Memory B cell (primary cell): ENCODE results near the gene BCAS3.
"Not testable (repeated sequence)": the region's sequence is repeated elsewhere in the genome, so short reads cannot be mapped to it uniquely, and the experiment has no call there.

Experiments used
- ATAC-seq: fragments of 150-1000 bp; cut with Tn5 transposase; 2 replicates; pipeline ENCODE4 v1.10.0; 2021; ENCODE audit warnings: low read depth, mild to moderate bottlenecking, moderate library complexity
- DNase-seq, 2 donors: peaks; one replicate each; pipeline ENCODE4 v3.0.0; 2022; ENCODE audit warnings: low spot score in 2 of 2
- H3K27ac Mint-ChIP-seq: one replicate; pipeline ENCODE4 v1.8.0; 2022; ENCODE audit warnings: mild to moderate bottlenecking, moderate library complexity, mixed read lengths
- H3K27me3 Mint-ChIP-seq: one replicate; pipeline ENCODE4 v1.8.0; 2022; ENCODE audit warnings: mixed read lengths
- H3K36me3 Mint-ChIP-seq: one replicate; pipeline ENCODE4 v1.8.0; 2022; ENCODE audit warnings: mild to moderate bottlenecking, mixed read lengths
- H3K4me1 Mint-ChIP-seq: one replicate; pipeline ENCODE4 v1.8.0; 2022; ENCODE audit warnings: mixed read lengths
- H3K4me3 Mint-ChIP-seq: one replicate; pipeline ENCODE4 v1.8.0; 2022; ENCODE audit warnings: mild to moderate bottlenecking, moderate library complexity, mixed read lengths
- H3K9me3 Mint-ChIP-seq: one replicate; pipeline ENCODE4 v1.8.0; 2022; ENCODE audit warnings: mixed read lengths

The BCAS3 gene

GRCh38 chr17:60766778-60767190 is 89.1 kb downstream of the BCAS3 start:
- H3K4me3 Mint-ChIP-seq: no peak overlapping the region
- H3K27ac Mint-ChIP-seq: no peak overlapping the region
- peaks cover 5% of the 10 kb centered on the region for H3K9me3 Mint-ChIP-seq
- peaks cover 42% of the 10 kb centered on the region for H3K36me3 Mint-ChIP-seq
- ATAC-seq (no peak), DNase-seq (no peak)
- H3K4me1 Mint-ChIP-seq: peaks cover 20% of the 10 kb centered on the region
- no peaks in the 10 kb centered on the region for H3K27me3 Mint-ChIP-seq

DNA sequence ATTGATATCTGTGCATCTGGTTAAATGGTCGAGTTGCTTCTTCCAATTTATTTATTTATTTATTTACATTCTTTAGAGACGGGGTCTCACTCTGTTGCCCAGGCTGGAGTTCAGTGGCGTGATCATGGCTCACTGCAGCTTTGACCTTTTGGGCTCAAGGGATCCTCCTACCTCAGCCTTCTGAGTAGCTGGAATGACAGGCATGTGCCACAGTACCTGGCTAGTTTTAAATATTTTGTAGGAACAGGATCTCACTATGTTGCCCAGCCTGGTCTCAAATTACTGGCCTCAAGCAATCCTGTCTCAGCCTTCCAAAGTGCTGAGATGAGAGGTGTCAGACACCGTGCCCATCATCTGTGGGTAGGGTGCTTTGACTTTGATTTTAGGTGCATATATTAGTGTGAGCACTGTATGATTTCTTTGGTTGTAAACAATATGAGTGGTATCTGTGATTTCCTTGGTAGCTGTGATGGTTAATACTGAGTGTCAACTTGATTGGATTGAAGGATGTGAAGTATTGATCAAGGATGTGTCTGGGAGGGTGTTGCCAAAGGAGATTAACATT is 90.2 kb downstream of the BCAS3 start:
- H3K4me1 Mint-ChIP-seq: peaks cover 18% of the 10 kb centered on the region
- no peak overlapping the region for H3K27ac Mint-ChIP-seq
- H3K27me3 Mint-ChIP-seq: no peaks in the 10 kb centered on the region
- peaks cover 5% of the 10 kb centered on the region for H3K9me3 Mint-ChIP-seq
- ATAC-seq (no peak), DNase-seq (no peak)
- H3K36me3 Mint-ChIP-seq: peaks cover 35% of the 10 kb centered on the region
- H3K4me3 Mint-ChIP-seq: no peak overlapping the region

- peaks cover 26% of the 10 kb centered on the region for H3K36me3 Mint-ChIP-seq
- DNase-seq (no peak), ATAC-seq (no peak)
- H3K4me3 Mint-ChIP-seq: no peak overlapping the region
- no peaks in the 10 kb centered on the region for H3K27me3 Mint-ChIP-seq
- peaks cover 17% of the 10 kb centered on the region for H3K4me1 Mint-ChIP-seq
- peaks cover 2% of the 10 kb centered on the region for H3K9me3 Mint-ChIP-seq
- no peak overlapping the region for H3K27ac Mint-ChIP-seq
Observed at GRCh38 chr17:60769327-60769726, 91.7 kb downstream of the BCAS3 start.

DNA sequence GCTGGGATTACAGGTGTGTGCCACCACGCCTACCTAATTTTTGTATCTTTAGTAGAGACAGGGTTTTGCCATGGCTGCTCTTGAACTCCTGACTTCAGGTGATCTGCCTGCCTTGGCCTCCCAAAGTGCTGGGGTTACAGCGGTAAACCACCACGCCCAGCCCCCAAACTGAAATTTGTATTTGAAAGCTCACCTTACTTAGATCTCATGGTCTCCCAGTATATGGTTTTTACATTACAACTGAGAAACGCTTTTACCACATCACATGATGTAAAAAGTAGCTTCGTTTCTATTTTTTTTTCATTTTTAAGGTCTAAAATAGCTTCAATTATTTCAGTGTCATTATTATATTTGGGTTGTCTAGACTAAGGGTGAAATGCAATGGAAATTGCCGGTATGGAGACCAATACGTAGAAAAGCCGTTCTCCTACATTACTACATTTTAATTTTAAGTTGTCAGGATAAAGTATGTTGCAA is 93.3 kb downstream of the BCAS3 start:
- Mint-ChIP-seq H3K27me3 (no peaks in the 10 kb centered on the region), H3K4me3 (no peak overlapping the region), H3K9me3 (no peaks in the 10 kb centered on the region), H3K27ac (no peak overlapping the region), H3K36me3 (peaks cover 16% of the 10 kb centered on the region), H3K4me1 (peaks cover 10% of the 10 kb centered on the region)
- ATAC-seq: no peak
- no peak for DNase-seq

GRCh38 chr17:60771621-60772020 is 94.0 kb downstream of the BCAS3 start:
- not testable (repeated sequence) for H3K9me3 Mint-ChIP-seq, H3K27me3 Mint-ChIP-seq, ATAC-seq, H3K4me3 Mint-ChIP-seq, DNase-seq, H3K27ac Mint-ChIP-seq
- peaks cover 10% of the 10 kb centered on the region for H3K4me1 Mint-ChIP-seq
- peaks cover 14% of the 10 kb centered on the region for H3K36me3 Mint-ChIP-seq

- no peaks in the 10 kb centered on the region for H3K9me3 Mint-ChIP-seq
- DNase-seq (no peak), ATAC-seq (no peak)
- no peak overlapping the region for H3K4me3 Mint-ChIP-seq
- no peaks in the 10 kb centered on the region for H3K27me3 Mint-ChIP-seq
- H3K27ac Mint-ChIP-seq: no peak overlapping the region
- peaks cover 7% of the 10 kb centered on the region for H3K4me1 Mint-ChIP-seq
- H3K36me3 Mint-ChIP-seq: peaks cover 12% of the 10 kb centered on the region
Observed at GRCh38 chr17:60773552-60773951, 95.9 kb downstream of the BCAS3 start.

- Mint-ChIP-seq H3K4me3 (no peak overlapping the region), H3K27ac (no peak overlapping the region), H3K4me1 (no peaks in the 10 kb centered on the region), H3K27me3 (no peaks in the 10 kb centered on the region), H3K9me3 (no peaks in the 10 kb centered on the region), H3K36me3 (peaks cover 7% of the 10 kb centered on the region)
- DNase-seq: no peak
- no peak for ATAC-seq
Observed at GRCh38 chr17:60781880-60782412, 104.3 kb downstream of the BCAS3 start.

DNA sequence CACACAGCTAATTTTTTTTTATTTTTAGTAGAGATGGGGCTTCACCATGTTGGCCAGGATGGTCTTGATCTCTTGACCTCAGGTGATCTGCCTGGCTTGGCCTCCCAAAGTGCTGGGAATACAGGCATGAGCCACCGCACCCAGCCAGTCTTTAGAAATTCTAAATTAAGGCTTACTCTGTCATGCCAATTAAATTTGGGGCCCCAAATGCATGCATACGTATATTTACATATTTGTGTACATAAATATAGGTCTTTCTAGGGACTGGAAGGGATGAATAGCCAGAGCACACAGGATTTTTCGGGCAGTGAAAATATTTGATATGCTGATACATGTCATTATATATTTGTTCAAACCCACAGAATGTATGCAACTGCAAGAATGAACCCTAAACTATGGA is 105.1 kb downstream of the BCAS3 start:
- H3K9me3 Mint-ChIP-seq: no peaks in the 10 kb centered on the region
- no peak for DNase-seq

GRCh38 chr17:60790205-60790604 is 112.6 kb downstream of the BCAS3 start:
- ATAC-seq (no peak), DNase-seq (no peak)
- no peaks in the 10 kb centered on the region for H3K4me1 Mint-ChIP-seq
- peaks cover 6% of the 10 kb centered on the region for H3K9me3 Mint-ChIP-seq
- H3K36me3 Mint-ChIP-seq: peaks cover 5% of the 10 kb centered on the region
- no peaks in the 10 kb centered on the region for H3K27me3 Mint-ChIP-seq
- no peak overlapping the region for H3K4me3 Mint-ChIP-seq
- no peak overlapping the region for H3K27ac Mint-ChIP-seq

More for the DNA sequence above, 105.1 kb downstream of the BCAS3 start:
- no peak for ATAC-seq
- peaks cover 4% of the 10 kb centered on the region for H3K36me3 Mint-ChIP-seq
- H3K27ac Mint-ChIP-seq: no peak overlapping the region
- no peaks in the 10 kb centered on the region for H3K27me3 Mint-ChIP-seq
- no peak overlapping the region for H3K4me3 Mint-ChIP-seq
- no peaks in the 10 kb centered on the region for H3K4me1 Mint-ChIP-seq

DNA sequence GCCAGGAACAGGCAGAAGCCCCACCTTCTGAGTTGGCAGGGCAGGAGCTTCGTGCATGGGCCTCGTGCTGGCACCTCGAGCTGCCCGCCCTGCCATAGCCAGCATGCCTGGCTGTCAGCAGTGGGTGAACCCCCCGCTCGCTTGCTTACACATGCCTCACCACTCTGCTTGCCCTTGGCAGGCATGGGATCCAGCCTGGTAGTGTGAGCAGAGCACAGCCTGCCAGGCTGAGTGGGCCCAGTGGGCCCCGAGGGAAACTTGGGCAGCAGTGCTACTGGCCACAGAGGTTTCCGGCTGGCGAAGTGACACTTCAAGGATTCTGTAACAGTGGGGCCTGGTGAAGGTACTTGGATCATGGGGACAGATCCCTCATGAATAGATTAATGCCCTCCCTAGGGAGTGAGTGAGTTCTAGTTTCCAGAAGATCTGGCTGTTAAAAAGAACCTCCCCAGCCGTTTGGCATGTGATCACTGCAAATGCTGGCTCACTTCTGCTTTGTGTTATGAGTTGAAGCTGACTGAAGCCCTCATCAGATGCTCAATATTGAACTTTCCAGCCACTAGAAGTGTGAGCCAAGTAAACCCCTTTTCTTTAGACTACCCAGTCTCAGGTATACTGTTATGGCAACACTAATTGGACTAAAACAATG is 114.7 kb downstream of the BCAS3 start:
- Mint-ChIP-seq H3K27ac (no peak overlapping the region), H3K9me3 (peaks cover 6% of the 10 kb centered on the region), H3K4me1 (peaks cover 2% of the 10 kb centered on the region), H3K36me3 (peaks cover 5% of the 10 kb centered on the region), H3K27me3 (no peaks in the 10 kb centered on the region), H3K4me3 (no peak overlapping the region)
- no peak for DNase-seq
- ATAC-seq: no peak

GRCh38 chr17:60798576-60798975 is 120.9 kb downstream of the BCAS3 start:
- Mint-ChIP-seq H3K4me1 (peaks cover 4% of the 10 kb centered on the region), H3K36me3 (peaks cover 11% of the 10 kb centered on the region), H3K4me3 (no peak overlapping the region), H3K27me3 (no peaks in the 10 kb centered on the region), H3K9me3 (peaks cover 6% of the 10 kb centered on the region), H3K27ac (no peak overlapping the region)
- ATAC-seq (no peak), DNase-seq (no peak)

- H3K27ac Mint-ChIP-seq: no peak overlapping the region
- H3K27me3 Mint-ChIP-seq: no peaks in the 10 kb centered on the region
- H3K4me1 Mint-ChIP-seq: peaks cover 2% of the 10 kb centered on the region
- no peak overlapping the region for H3K4me3 Mint-ChIP-seq
- ATAC-seq (no peak), DNase-seq (no peak)
- H3K36me3 Mint-ChIP-seq: peaks cover 12% of the 10 kb centered on the region
- no peaks in the 10 kb centered on the region for H3K9me3 Mint-ChIP-seq
Observed at GRCh38 chr17:60802377-60802776, 124.7 kb downstream of the BCAS3 start.

DNA sequence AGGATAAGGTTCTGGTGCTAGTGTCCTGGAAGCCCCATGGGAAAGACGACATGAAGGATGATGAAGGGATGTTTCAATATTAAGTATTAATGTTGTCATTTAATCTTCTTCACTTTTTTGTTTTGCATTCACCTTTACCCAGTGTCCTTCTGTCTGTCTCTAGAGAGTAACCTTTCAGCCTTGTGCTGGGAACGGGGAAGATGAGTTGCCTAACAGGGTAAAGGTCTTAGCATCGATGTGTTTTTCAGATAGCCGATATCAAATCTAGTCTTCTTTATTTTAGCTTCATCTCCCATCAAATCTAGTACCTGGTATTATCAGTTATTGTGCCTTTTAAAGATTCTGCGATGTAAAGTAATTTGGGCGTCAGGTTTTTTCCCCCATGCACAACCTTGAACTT is 125.4 kb downstream of the BCAS3 start:
- ATAC-seq: no peak
- no peaks in the 10 kb centered on the region for H3K27me3 Mint-ChIP-seq
- H3K9me3 Mint-ChIP-seq: no peaks in the 10 kb centered on the region
- DNase-seq: no peak
- peaks cover 12% of the 10 kb centered on the region for H3K36me3 Mint-ChIP-seq
- H3K4me3 Mint-ChIP-seq: no peak overlapping the region
- H3K27ac Mint-ChIP-seq: no peak overlapping the region
- peaks cover 2% of the 10 kb centered on the region for H3K4me1 Mint-ChIP-seq

DNA sequence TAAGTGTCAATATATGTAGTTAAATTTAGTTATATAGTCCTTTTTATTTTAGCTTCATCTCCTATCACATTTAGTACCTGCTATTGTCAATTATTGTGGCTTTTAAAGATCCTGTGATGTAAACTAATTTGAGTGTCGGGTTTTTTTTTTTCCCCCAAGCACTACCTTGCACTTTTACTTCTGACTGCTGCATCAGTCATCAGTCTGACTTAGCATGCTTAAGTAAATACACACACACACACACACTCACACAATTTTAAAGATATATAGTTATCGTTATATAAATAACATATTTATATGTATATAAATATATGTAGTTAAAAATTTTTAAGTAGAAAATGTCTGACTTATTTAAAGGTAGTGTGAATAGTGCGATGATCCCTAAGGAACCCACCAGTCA is 127.2 kb downstream of the BCAS3 start:
- H3K9me3 Mint-ChIP-seq: no peaks in the 10 kb centered on the region
- no peak for DNase-seq
- no peak overlapping the region for H3K4me3 Mint-ChIP-seq
- no peak overlapping the region for H3K27ac Mint-ChIP-seq
- no peaks in the 10 kb centered on the region for H3K27me3 Mint-ChIP-seq
- no peak for ATAC-seq
- no peaks in the 10 kb centered on the region for H3K4me1 Mint-ChIP-seq
- H3K36me3 Mint-ChIP-seq: peaks cover 21% of the 10 kb centered on the region

GRCh38 chr17:60809421-60809820 is 131.8 kb downstream of the BCAS3 start:
- peaks cover 37% of the 10 kb centered on the region for H3K36me3 Mint-ChIP-seq
- no peaks in the 10 kb centered on the region for H3K4me1 Mint-ChIP-seq

More at GRCh38 chr17:60809421-60809820, 131.8 kb downstream of the BCAS3 start:
- no peak overlapping the region for H3K27ac Mint-ChIP-seq
- H3K27me3 Mint-ChIP-seq: no peaks in the 10 kb centered on the region
- DNase-seq (no peak), ATAC-seq (no peak)
- peaks cover 9% of the 10 kb centered on the region for H3K9me3 Mint-ChIP-seq
- H3K4me3 Mint-ChIP-seq: no peak overlapping the region
